Measurements from ENCODE around the gene CAPN10.

The CAPN10 gene

GRCh38 chr2:240579071-240579762 lies 7.3 kb upstream of the CAPN10 start:
- no peak for TF ChIP-seq CTCF (conservative IDR thresholded peaks at IDR 0.05; ENCODE audit: control insufficient read depth, insufficient read depth, low read depth, low read length)
- no peak for DNase-seq (ENCODE audit: low read depth)
- H3K4me3 ChIP-seq (ENCODE audit: control insufficient read depth, low read depth, low read length) = no peak overlapping the region

GRCh38 chr2:240579771-240580614 lies 6.5 kb upstream of the CAPN10 start:
- TF ChIP-seq CTCF (conservative IDR thresholded peaks at IDR 0.05; ENCODE audit: control insufficient read depth, insufficient read depth, low read depth, low read length) = no peak
- peak; percentile 97 for DNase-seq (ENCODE audit: low read depth)
- H3K4me3 ChIP-seq (ENCODE audit: control insufficient read depth, low read depth, low read length) = no peak overlapping the region

- no peak for DNase-seq (ENCODE audit: low read depth)
- H3K4me3 ChIP-seq (ENCODE audit: control insufficient read depth, low read depth, low read length) = no peak overlapping the region
- no peak for TF ChIP-seq CTCF (conservative IDR thresholded peaks at IDR 0.05; ENCODE audit: control insufficient read depth, insufficient read depth, low read depth, low read length)
These were observed 4.7 kb upstream of the CAPN10 start for GRCh38 chr2:240581811-240582210.

GRCh38 chr2:240582781-240583180 lies 3.8 kb upstream of the CAPN10 start:
- TF ChIP-seq CTCF (conservative IDR thresholded peaks at IDR 0.05; ENCODE audit: control insufficient read depth, insufficient read depth, low read depth, low read length) = no peak
- peak; percentile 11 for DNase-seq (ENCODE audit: low read depth)
- H3K4me3 ChIP-seq (ENCODE audit: control insufficient read depth, low read depth, low read length) = no peak overlapping the region

- no peak for DNase-seq (ENCODE audit: low read depth)
- no peak for TF ChIP-seq CTCF (conservative IDR thresholded peaks at IDR 0.05; ENCODE audit: control insufficient read depth, insufficient read depth, low read depth, low read length)
- no peak overlapping the region for H3K4me3 ChIP-seq (ENCODE audit: control insufficient read depth, low read depth, low read length)
These were observed 2.8 kb upstream of the CAPN10 start for GRCh38 chr2:240583774-240584173.

- DNase-seq (ENCODE audit: low read depth) = peak; percentile 85
- TF ChIP-seq CTCF (conservative IDR thresholded peaks at IDR 0.05; ENCODE audit: control insufficient read depth, insufficient read depth, low read depth, low read length) = no peak
- H3K4me3 ChIP-seq (ENCODE audit: control insufficient read depth, low read depth, low read length) = peak overlapping the region; percentile 99
These were observed 2.0 kb upstream of the CAPN10 start for GRCh38 chr2:240584486-240585031.

Data from fibroblast of mammary gland (primary cell).